Right lobe of liver (tissue), 6 donors: ENCODE data around the gene GNAQ. TPM values are rescaled to one million over a fixed set of nuclear protein-coding genes. Genes with fewer than 3 reads are reported as not detected.

Source experiments
- ATAC-seq, 4 donors: fragments of 200-7000 bp; cut with Tn5 transposase; one replicate each; pipeline ENCODE4 v1.9.1; 2020; ENCODE audit warnings: mild to moderate bottlenecking in 4 of 4, moderate library complexity in 4 of 4
- DNase-seq, 3 donors: peaks; one replicate each; pipeline ENCODE4 v3.0.0-alpha.2; 2020
- H3K27ac ChIP-seq, 3 donors: fragments of 200-600 bp; one replicate each; pipeline ENCODE4 v1.8.0; 2022
- H3K27me3 ChIP-seq, 2 donors: fragments of 200-600 bp; one replicate each; pipeline ENCODE4 v1.8.0; 2022
- H3K36me3 ChIP-seq, 4 donors: fragments of 200-600 bp; sonication (generic) in 1 of 4; one replicate each; pipeline versions ENCODE4 v1.5.1 to v1.8.0; 2017 to 2022; ENCODE audit warnings: control low read depth in 1 of 4
- H3K4me1 ChIP-seq, 4 donors: fragments of 200-600 bp; sonication (generic) in 1 of 4; one replicate each; pipeline versions ENCODE4 v1.5.1 to v1.8.0; 2017 to 2022; ENCODE audit warnings: control low read depth in 1 of 4
- H3K4me3 ChIP-seq, 3 donors: fragments of 200-600 bp; one replicate each; pipeline ENCODE4 v1.8.0; 2022
- H3K9me3 ChIP-seq, 4 donors: fragments of 200-600 bp; sonication (generic) in 1 of 4; one replicate each; pipeline versions ENCODE4 v1.5.1 to v1.8.0; 2017 to 2022; ENCODE audit warnings: control low read depth in 1 of 4
- CTCF ChIP-seq, 4 donors: fragments of 200-600 bp in 3 of 4; fragments of 450-650 bp in 1 of 4; IDR thresholded peaks; one replicate each; pipeline versions ENCODE4 v1.5.1 to v1.8.0; 2016 to 2022; ENCODE audit warnings: antibody characterized with exemption in 4 of 4, mild to moderate bottlenecking in 2 of 4
- POLR2A ChIP-seq: fragments of 450-650 bp; IDR thresholded peaks from one replicate; pipeline ENCODE4 v1.6.1; 2017; ENCODE audit warnings: antibody characterized with exemption, mild to moderate bottlenecking
- WGBS: methylation state at CpG from one replicate; pipeline ENCODE4 v1.1.6; 2018; ENCODE audit warnings: low coverage, low lambda C conversion rate; ENCODE audit not compliant: insufficient coverage; ENCODE audit errors: missing lambda C conversion rate; 5-methylcytosine and 5-hydroxymethylcytosine counted together
- intact Hi-C, 2 donors: fragments of 100-400 bp; cut with DNase I; formaldehyde crosslinking; loops; one replicate each; pipeline versions ENCODE4 v1.11.2 to v1.14.1; 2022
- total RNA-seq, 6 experiments: library from RNA; depleted of rRNA in 2 of 6; stranded (reverse); fragments of >200 nt in 2 of 6; fragmentation: NEBNext Ultra II Directional in 3 of 6; extraction: Animal tissue kit (Norgen Biotek cat#: 25700) in 3 of 6; gene quantifications; one replicate each; pipeline versions ENCODE4 v1.1.0 to v1.2.4, GENCODE V29; 2016 to 2023
- donor health status: DM: no; HTN: yes; CAD: no.
- donor health status: DM: no; HTN: no; CAD: no.
- donor health status: DM: no; HTN: no; CAD: no.
- donor health status: DM: no; HTN: yes; CAD: no.
- donor health status: DM: no; HTN: yes; CAD: no.

The GNAQ gene
- total RNA-seq, 6 experiments from 2014 or later, result 15.8 to 28.7 (median 21.6) TPM

GRCh38 chr9:78003730-78004129 lies 27.9 kb downstream of the GNAQ start:
- WGBS, result 59% methylated on average over 4 of the region's 4 CpGs
- DNase-seq (no peak), ATAC-seq (peak; percentile 27 to 53 (median 34))
- Histone ChIP-seq H3K27me3 (no peaks in the 10 kb centered on the region), H3K4me1 (peaks cover 0 to 53% (median 4%) of the 10 kb centered on the region in 4 donors), H3K9me3 (no peaks in the 10 kb centered on the region), H3K27ac (peak overlapping the region in 2 of 3 donors; percentile 76 to 78), H3K36me3 (no peaks in the 10 kb centered on the region), H3K4me3 (no peak overlapping the region)
- TF ChIP-seq POLR2A (no peak), CTCF (IDR thresholded peaks at IDR 0.05) (no peak)
- intact Hi-C loops, result no loop called here

- Histone ChIP-seq H3K4me3 (no peak overlapping the region), H3K9me3 (no peaks in the 10 kb centered on the region), H3K27me3 (no peaks in the 10 kb centered on the region), H3K36me3 (no peaks in the 10 kb centered on the region), H3K4me1 (peaks cover 0 to 47% (median 3%) of the 10 kb centered on the region in 4 donors), H3K27ac (no peak overlapping the region)
- TF ChIP-seq POLR2A, result no peak
- no peak for TF ChIP-seq CTCF (IDR thresholded peaks at IDR 0.05)
- ATAC-seq, result no peak
- WGBS, result 64% methylated on average over 4 of the region's 4 CpGs
- DNase-seq, result no peak
- intact Hi-C loops, result no loop called here
These were observed 29.5 kb downstream of the GNAQ start for GRCh38 chr9:78001946-78002731.

GRCh38 chr9:78000221-78000620 lies 31.4 kb downstream of the GNAQ start:
- Histone ChIP-seq H3K27ac (no peak overlapping the region), H3K4me3 (no peak overlapping the region), H3K4me1 (peaks cover 0 to 28% (median 0%) of the 10 kb centered on the region in 4 donors), H3K9me3 (no peaks in the 10 kb centered on the region), H3K27me3 (no peaks in the 10 kb centered on the region), H3K36me3 (no peaks in the 10 kb centered on the region)
- WGBS, result 86% methylated on average over 2 of the region's 2 CpGs
- TF ChIP-seq POLR2A, result no peak
- TF ChIP-seq CTCF (IDR thresholded peaks at IDR 0.05), result no peak
- ATAC-seq (no peak), DNase-seq (no peak)
- intact Hi-C loops, result no loop called here

- intact Hi-C loops, result no loop called here
- Histone ChIP-seq H3K4me1 (peaks cover 0 to 21% (median 0%) of the 10 kb centered on the region in 4 donors), H3K27ac (no peak overlapping the region), H3K9me3 (no peaks in the 10 kb centered on the region), H3K36me3 (no peaks in the 10 kb centered on the region), H3K4me3 (no peak overlapping the region), H3K27me3 (no peaks in the 10 kb centered on the region)
- TF ChIP-seq POLR2A, result no peak
- TF ChIP-seq CTCF (IDR thresholded peaks at IDR 0.05), result no peak
- peak in 1 of 4 donors; percentile 37 for ATAC-seq
- DNase-seq, result no peak
- 26% methylated on average over 2 of the region's 2 CpGs for WGBS
These were observed 32.4 kb downstream of the GNAQ start for GRCh38 chr9:77999231-77999631.
